ENCODE data around the gene POLD1.
"Not testable (repeated sequence)": the region's sequence is repeated elsewhere in the genome, so short reads cannot be mapped to it uniquely, and the experiment has no call there.

The POLD1 gene

DNA sequence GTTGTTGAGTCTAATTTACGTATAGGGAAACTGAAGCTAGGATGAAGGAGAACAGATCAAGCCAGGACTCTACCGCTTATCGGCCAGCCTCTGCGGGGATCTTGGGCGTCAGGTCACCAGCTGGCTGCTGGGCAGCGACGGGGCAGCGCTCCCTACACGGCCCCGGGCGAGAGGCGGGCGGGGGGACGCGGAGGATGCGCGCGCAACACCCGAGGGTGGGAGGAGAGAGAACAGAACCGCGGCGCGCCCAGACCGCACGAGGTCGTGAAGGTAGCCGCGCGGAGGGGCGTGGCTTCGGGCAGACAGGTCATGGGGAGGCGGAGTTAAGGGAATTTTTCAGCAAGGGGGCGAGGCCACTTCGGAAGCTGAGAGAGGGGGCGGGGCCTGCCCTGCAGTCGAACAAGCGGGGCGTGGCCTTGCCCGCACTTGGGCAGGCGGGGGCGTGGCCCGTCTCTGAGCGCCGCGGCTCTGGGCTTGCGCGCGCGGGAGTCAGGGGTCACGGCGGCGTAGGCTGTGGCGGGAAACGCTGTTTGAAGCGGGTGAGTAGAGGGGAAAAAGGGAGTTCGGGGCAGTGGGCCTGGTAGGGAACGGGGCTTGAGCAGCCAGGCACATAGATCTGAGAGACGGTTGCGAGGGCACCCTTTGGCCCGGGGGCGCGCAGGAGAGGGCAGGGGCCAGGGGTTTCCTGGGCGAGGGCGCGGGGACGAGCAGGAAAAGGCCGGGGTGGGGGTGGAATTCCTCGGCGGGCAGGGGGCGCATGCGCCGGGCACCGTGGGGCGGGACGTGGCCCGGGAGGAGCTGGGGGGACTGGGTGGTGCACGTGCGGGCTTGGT is at the start of gene POLD1:
Gene POLD1 (plus strand): TSS at position 496 of the 833 bp plus-strand sequence. CDS start 14,505 bp downstream, outside the sequence.
- peak; percentile 96 to 97 for DNase-seq (ENCODE audit: low read depth in 2 of 2)

DNA sequence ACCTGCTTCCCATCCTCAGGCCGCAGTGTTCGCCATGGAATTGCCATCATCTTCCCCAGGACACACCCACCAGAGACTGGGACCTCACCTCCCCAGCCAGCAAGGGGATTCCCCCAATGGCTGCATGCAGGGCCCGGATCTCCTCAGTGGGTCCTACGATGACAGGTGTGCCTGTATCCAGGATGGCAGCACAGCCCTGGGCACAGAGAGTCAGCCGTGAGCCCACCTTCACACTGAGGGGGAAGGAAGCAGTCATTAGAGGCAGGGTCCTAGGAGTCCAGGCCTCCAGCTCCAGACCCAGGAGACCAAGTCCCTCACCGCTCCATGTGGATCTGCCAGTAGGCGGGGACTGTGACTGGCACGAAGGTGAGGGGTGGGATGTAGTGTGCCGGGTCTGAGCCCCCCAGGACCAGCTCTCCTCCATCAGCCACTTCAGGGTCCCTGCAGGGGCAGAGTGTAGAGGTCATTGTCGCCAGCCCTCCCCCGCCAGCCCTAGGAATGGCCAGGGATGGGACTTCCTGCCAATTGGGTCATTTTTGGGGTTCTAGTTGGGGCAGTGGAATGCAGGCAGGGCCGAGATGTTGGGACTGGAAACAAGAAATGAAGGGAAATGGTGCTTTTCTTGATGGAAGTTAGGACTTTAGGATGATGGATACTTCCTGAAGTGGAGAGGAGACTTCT is 49.3 kb upstream of the POLD1 start:
- no peak for DNase-seq (ENCODE audit: low read depth in 2 of 2)

DNA sequence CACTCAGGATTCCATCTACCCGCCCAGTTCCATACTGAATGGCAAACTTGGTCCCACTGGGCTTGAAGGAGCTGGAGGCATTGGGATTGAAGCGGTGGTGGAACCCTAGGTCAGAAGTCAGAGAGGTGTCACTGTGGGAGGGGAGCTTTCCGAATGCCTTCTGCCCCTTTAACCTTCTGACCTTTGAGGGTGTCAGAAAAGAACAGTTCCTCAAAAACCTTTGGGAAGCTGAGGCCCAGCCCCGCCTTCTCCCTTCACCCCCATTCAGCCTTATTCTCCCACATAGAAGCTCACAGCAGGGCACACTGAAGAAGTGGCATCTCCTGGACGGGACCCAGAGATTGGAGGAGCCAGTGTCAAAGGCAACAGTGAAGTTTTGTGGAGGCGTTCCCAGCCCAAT is 47.1 kb upstream of the POLD1 start:
- not testable (repeated sequence) for DNase-seq (ENCODE audit: low read depth in 2 of 2)

DNA sequence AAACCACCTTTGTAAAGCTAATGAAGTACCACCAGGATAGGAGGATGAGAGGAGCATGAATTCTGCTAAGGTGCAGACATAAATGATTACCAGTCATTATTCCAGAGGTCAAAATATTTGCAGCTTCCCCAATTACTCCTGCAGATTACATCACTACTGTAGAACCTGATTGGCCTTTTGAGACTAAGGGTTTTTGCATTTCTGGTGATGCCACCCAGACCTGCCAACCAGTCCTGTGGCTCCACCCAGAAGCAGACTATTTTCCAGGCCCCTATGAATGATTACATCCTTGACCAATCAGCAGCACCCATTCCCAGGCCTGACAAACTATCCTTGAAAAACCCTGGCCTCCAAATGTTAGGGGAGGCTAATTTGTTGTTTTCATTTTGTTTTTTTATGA is 43.8 kb upstream of the POLD1 start:
- DNase-seq (ENCODE audit: low read depth in 2 of 2) = no peak

DNA sequence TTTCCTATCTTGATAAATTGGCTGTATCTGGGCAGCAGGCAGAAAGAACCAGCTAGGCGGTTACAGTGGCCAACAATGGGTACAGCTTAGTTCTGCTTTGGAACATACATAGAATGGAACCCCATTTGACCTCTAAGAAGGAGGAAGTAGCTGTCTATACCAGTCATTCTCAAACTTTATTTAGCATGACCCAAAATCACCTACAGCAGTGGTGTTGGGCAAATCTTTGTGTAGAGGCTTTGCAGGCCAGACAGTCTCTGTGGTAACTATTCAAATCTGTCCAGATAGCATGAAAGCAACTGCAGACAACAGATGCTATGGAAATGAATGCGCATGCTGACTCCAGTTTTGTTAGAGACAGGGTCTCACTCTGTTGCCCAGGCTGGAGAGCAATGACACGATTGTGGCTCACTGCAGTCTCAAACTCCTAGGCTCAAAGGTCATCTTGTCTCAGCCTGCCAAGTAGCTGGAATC is 43.0 kb upstream of the POLD1 start:
- DNase-seq (ENCODE audit: low read depth in 2 of 2) = no peak

DNA sequence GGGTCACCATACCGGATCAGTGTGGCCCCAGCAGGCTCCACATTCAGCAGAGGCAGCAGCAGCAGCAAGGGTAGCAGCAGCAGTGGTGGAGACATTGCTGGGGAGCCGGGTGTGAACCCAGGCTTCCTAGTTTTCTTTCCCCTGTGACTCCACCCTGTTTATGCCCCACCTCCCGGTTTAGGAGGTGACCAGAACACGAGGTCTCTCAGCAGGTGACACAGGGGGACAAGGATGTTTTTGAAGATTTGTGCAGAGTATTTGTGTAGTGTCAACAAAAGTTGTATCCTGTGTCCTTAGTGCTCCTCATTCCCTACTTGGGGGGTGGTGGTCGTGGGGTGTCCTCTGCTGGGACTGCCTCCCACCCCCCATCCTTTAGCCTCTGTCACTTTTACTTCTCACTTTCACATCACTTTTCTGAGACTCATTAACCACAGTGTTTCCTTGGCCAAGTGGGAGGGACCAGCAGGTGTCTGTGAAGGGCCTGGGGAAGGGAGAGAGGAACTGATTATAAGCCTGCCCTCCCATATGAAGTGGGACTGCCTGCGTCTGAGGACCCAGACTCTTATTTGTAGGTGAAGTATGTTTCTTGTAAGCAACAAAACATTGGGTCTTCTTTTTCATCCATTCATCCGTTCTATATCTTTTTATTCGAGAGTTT is 39.4 kb upstream of the POLD1 start:
- no peak for DNase-seq (ENCODE audit: low read depth in 2 of 2)

DNA sequence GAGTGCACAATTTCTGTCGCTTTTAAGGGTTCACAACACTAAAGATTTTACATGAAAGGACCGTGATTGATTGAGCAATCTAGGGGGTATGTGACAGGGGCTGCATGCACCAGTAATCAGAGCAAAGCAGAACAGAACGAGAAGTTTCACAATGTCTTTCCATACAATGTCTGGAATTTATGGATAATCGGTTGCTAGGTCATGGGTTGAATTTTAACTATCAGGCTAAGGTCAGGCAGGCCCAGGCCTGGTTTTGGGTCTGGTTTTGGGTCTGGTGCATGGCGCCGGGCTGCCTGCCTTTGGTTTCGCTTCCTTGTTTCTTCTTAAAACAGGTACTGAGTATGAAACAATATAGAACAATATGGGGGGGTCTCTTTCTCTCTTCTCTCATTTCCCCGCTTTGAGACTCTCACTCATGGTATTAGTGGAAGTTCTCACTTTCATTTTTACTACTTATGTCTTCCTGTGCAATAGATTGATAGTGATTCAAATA is 37.0 kb upstream of the POLD1 start:
- not testable (repeated sequence) for DNase-seq (ENCODE audit: low read depth in 2 of 2)

DNA sequence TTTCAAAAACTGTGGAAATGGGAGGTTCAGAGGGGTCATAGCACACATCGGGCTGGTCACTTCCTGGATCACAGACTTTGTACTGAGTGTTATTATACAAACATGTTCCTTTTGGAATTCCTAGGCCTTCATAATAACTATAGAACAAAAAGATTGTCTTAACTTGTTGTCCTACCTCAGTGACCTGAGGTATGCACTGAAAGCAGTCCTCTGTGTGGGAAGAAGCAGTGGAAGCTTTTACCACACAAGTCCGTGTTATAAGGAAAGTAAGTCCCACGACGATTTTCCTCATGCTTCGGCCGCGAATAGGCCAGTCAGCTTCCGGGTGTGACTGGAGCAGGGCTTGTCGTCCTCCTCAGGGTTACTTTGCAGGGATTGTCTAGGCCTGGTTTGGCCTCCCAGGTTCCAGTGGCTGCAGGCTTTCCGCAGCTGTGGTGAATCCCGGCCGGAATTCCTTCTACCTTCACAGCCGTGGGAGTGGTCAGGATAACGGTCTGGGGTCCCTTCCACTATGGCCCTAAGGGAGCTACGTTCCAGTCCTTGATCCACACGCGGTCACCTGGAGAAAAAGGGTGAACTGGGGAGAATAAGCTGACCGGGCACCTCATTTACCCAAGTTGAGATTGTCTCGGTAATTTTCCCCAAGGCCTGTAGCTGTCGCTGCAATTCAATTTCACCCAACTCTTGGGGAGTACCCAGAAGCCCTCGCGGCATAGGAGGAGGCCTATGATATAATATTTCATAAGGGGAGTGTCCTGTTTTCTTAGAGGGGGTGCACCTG is 34.7 kb upstream of the POLD1 start:
- DNase-seq (ENCODE audit: low read depth in 2 of 2) = no peak

DNA sequence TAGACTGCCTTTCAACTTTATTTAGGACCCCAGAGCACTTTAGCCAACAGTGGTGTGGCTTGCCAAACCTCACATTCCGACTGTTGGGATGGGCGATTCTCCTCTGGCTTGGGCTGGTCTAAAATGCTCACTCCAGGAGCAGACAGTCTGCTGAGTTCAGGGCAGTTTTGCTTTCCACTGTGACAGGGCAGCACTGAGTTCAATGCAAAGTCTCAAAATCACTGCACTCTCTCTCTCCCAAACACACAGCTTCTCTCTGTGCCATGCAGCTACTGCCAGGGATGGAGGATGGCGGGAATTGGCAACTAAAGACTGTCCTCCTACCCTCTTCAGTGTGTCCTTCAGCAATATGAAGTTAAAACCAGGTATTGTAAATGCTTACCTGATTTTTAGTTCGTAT is 31.9 kb upstream of the POLD1 start:
- DNase-seq (ENCODE audit: low read depth in 2 of 2) = no peak

DNA sequence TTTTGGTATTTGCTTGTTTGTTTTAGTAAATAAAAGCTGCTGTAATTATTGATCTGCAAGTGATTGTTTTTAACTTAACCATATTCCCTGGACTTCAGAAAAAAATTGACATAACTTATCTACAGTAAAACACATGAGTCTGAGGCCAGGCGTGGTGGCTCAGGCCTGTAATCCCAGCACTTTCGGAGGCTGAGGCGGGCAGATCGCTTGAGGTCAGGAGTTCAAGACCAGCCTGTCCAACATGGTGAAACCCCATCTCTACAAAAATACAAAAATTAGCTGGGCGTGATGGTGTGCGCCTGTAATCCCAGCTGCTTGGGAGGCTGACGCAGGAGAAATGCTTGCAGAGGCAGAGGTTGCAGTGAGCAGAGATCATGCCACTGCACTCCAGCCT is 30.7 kb upstream of the POLD1 start:
- not testable (repeated sequence) for DNase-seq (ENCODE audit: low read depth in 2 of 2)

DNA sequence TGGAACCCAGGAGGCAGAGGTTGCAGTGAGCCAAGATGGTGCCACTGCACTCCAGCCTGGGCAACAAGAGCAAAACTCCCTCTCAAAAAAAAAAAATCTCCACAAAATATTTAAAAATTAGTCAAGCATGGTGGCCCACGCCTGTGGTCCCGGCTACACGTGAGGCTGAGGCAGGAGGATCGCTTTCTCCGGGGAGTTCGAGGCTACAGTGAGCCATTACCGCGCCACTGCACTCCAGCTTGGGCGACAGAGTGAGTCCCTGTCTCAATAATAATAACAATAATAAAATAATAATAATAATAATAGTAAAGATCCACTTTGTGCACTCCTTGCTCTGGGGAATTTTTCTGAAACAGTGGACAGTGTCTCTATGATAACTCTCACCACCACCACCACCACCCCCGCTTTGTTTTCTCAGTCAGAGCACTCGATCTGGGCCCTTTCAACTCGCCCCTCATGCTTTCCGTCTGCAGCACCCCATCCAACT is 27.4 kb upstream of the POLD1 start:
- DNase-seq (ENCODE audit: low read depth in 2 of 2) = no peak

DNA sequence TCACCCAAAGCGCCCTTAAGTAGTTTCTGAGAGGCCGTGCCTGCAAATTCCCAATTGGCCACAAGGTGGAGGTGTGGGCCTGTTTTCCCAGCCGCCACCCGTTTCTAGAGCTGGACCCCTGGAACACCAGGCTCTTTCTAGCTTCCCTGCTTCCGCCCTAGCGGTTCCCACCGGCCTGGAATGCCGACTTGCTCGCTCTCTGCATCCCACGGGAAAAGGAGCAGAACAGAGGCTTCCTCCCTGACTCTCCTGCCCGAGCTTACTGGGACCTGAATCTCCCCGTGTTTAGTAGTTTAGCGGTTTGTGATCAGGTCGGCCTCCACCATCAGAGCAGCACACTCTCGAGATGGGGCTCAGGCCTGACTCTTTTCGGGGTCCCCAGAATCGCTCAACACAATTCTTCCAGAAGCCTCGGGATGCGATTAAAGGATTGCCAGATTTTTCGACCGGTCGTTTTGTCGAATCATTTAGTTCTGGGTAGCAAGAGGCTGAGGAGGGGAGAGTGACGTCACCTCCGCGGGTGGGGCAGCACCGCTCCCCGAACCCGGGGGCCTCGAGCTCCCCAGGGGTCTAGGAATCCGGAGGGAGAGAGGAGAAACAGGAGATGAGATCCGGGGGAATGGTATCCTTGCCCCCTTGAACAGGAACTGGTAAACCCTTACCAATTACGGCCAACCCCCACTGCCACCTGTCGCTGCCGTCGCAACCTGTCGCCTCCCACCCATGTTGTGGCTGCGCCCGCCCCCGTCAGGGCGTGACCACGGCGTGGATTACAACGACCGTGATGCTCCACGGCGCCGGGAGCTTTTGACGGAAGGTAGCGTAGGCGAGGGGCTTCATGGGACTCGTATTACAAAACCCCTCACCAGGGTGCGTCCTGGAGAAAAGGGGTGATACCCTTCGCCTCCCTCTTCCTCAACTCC is 26.7 kb upstream of the POLD1 start:
- DNase-seq (ENCODE audit: low read depth in 2 of 2) = peak; percentile 67 to 72

DNA sequence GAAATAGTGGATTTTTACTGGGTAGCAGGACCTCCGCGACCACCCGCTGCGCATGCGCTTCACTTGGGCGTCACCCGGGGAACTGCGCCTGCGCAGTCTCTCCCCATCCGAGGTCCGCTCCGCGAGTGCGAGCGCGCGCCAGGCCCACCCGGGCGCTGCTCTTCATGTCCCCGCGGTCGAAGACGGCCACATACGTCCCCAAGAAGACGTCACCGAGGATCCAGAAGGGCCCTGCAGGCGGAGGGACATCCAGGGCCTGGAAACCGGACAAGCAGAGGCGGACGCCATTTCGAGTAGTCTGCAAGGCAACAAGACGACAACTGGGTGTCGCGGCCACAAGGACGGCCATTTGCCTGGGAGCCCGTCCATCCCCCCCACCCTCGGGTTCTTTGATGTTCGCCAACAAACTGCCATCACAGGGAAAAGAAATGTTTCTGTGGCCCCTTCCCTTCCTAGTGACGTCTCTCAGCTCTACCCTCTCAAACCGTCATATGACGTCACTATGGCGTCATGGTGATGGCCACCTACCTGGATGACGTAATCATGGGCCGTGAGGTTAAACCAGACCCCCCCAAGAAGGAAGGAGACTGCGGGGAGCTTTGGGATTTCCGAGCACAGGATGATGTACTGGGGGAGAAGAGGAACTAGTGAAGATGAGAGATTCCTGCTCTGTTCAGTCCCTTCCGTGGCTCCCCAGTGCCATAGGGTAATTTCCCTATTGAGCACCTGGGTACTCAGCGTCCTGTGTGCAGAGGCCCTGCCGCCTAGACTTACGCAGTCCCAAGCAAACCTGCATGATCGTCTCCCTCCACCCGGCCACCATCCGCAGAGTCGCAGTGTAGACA is 25.4 kb upstream of the POLD1 start:
- peak; percentile 54 to 63 for DNase-seq (ENCODE audit: low read depth in 2 of 2)

DNA sequence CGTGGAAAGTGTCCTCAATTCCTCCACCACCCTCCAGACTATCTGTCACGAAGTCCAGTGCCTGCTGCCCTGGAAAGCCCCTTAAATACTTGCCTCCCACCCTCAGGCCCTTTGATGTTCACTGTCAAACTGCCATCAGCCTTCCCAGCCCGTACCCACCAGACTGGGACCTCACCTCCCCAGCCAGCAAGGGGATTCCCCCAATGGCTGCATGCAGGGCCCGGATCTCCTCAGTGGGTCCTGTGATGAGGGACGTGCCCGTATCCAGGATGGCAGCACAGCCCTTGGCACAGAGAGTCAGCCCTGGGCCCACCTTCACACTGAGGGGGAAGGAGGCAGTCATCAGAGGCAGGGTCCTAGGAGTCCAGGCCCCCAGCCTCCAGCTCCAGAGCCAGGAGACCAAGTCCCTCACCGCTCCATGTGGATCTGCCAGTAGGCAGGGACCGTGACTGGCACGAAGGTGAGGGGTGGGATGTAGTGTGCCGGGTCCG is 24.8 kb upstream of the POLD1 start:
- DNase-seq (ENCODE audit: low read depth in 2 of 2) = no peak

DNA sequence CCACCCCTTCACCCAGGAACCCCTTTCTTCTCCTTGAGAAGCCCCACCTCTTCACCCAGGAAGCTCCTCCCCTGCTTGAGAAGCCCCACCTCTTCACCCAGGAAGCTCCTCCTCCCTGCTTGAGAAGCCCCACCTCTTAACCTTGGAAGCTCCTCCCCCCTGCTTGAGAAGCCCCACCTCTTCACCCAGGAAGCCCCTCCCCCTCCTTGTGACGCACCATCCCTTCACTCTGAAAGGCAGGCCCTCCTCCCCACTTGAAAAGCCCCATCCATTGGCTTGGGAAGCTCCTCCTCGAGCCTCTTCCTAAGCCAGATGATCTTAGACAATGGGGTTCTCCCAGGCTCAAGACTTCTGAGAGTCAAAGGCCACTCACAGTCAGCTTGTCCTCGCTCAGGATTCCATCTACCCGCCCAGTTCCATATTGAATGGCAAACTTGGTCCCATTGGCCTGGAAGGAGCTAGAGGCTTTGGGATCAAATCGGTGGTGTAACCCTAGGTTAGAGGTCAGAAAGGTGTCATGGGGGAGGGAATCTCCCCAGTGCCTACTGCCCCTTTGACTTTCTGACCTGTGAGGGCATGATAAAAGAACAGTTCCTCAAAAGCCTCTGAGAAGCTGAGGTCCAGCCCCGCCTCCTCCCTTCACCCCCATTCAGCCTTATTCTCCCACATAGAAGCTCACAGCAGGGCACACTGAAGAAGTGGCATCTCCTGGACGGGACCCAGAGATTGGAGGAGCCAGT is 22.7 kb upstream of the POLD1 start:
- DNase-seq (ENCODE audit: low read depth in 2 of 2) = no peak

DNA sequence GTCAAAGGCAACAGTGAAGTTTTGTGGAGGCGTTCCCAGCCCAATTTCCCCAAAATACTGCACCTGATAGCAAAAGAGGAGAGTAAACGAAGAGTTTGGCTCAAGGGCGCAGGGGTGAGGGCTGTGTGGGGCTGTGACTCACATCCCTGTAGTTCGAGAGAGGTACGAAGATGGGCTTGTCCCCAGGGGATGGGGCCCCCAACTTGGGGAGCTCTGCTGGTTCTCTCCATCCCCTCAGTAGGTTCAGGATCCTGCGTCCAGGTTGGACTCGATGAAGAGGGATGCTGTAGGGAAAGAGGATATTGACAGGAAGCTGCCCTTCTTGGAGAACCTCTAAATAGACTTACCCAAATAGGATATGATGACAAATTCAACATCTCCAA is 22.1 kb upstream of the POLD1 start:
- no peak for DNase-seq (ENCODE audit: low read depth in 2 of 2)

DNA sequence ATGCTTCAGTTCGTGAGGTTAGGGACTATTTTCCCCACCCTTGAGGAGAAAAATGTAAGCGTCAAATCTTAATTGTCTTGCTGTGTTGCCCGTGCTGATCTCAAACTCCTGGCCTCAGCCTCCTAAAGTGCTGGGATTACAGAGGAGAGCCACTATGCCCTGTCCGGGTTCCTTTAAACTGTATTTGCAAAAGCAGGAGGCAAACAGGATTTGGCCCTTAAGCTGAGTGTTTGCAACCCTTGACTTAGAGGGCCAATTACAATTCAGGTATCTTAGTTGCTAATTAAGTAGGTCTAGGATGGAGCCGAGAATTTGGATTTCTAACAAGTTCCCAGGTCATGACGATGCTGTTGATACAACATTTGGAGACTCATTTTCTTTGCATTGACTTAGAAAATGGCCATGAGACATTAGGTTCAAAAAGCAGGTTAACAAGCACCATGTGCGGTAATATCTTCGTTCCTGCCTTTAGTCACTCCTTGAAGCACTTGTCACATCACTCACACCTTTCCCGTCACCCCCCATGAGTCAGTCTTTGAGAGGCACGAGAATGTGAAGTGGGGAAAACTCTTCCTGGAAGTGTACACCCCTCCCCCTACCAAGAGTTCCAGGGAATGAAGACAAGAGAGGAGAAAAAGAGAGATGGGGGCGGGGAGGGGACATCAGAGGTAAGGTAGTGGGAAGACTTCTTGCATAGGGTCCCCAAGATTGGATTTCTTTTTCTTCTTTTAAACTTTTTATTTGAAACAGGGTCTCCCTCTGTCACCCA is 21.3 kb upstream of the POLD1 start:
- no peak for DNase-seq (ENCODE audit: low read depth in 2 of 2)
